Liver (tissue), 9 donors: ENCODE measurements around the gene CBFB. TPM values are rescaled to one million over a fixed set of nuclear protein-coding genes. Genes with fewer than 3 reads are reported as not detected.

Experiments
- DNase-seq: peaks from one replicate; pipeline ENCODE4 v3.0.0-alpha.2; 2017; ENCODE audit warnings: low spot score
- H3K27ac ChIP-seq, 2 donors: one replicate each; pipeline ENCODE4 v1.7.0; 2013; ENCODE audit warnings: inconsistent platforms in 2 of 2, low read length in 2 of 2, control low read depth in 1 of 2, low read depth in 1 of 2, mild to moderate bottlenecking in 1 of 2
- H3K27me3 ChIP-seq, 4 donors: one replicate each; pipeline versions ENCODE4 v1.6.1 to v1.7.0; 2013; ENCODE audit warnings: low read length in 3 of 4, inconsistent platforms in 1 of 4, mild to moderate bottlenecking in 1 of 4, moderate library complexity in 1 of 4; ENCODE audit not compliant: control insufficient read depth in 4 of 4, insufficient read depth in 4 of 4
- H3K36me3 ChIP-seq, 4 donors: one replicate each; pipeline versions ENCODE4 v1.6.1 to v1.7.0; 2013; ENCODE audit warnings: low read length in 3 of 4, mild to moderate bottlenecking in 3 of 4, low read depth in 1 of 4, moderate library complexity in 1 of 4; ENCODE audit not compliant: control insufficient read depth in 4 of 4, insufficient read depth in 3 of 4
- H3K4me1 ChIP-seq, 4 donors: one replicate each; pipeline versions ENCODE4 v1.6.1 to v1.7.0; 2013; ENCODE audit warnings: low read length in 3 of 4, mild to moderate bottlenecking in 3 of 4, moderate library complexity in 1 of 4; ENCODE audit not compliant: control insufficient read depth in 4 of 4, insufficient read depth in 4 of 4
- H3K4me3 ChIP-seq, 3 donors: one replicate each; pipeline versions ENCODE4 v1.6.1 to v1.7.0; 2013; ENCODE audit warnings: low read length in 3 of 3, control low read depth in 1 of 3, low read depth in 1 of 3, mild to moderate bottlenecking in 1 of 3
- H3K9ac ChIP-seq, 2 donors: one replicate each; pipeline ENCODE4 v1.7.0; 2013; ENCODE audit warnings: low read length in 2 of 2, mild to moderate bottlenecking in 2 of 2, moderate library complexity in 2 of 2, control low read depth in 1 of 2, low read depth in 1 of 2
- H3K9me3 ChIP-seq, 4 donors: one replicate each; pipeline versions ENCODE4 v1.6.1 to v1.7.0; 2013; ENCODE audit warnings: low read length in 3 of 4; ENCODE audit not compliant: control insufficient read depth in 4 of 4
- EGR1 ChIP-seq, 2 donors: IDR thresholded peaks; 2 replicates each; pipeline ENCODE4 v1.6.1; 2016 to 2018; ENCODE audit warnings: antibody characterized with exemption in 2 of 2, low read depth in 2 of 2
- FOXA1 ChIP-seq: IDR thresholded peaks from 2 replicates; pipeline ENCODE4 v1.6.1; 2016; ENCODE audit warnings: antibody characterized with exemption
- FOXA2 ChIP-seq: IDR thresholded peaks from 2 replicates; pipeline ENCODE4 v1.6.1; 2016; ENCODE audit warnings: antibody characterized with exemption
- GABPA ChIP-seq, 2 donors: IDR thresholded peaks in 1 of 2; conservative IDR thresholded peaks in 1 of 2; 2 replicates each; pipeline ENCODE4 v1.6.1; 2016; ENCODE audit warnings: antibody characterized with exemption in 2 of 2, mild to moderate bottlenecking in 1 of 2, moderate library complexity in 1 of 2
- HNF4A ChIP-seq, 2 donors: conservative IDR thresholded peaks; 2 replicates each; pipeline ENCODE4 v1.6.1; 2016; ENCODE audit warnings: antibody characterized with exemption in 2 of 2, mild to moderate bottlenecking in 2 of 2
- HNF4G ChIP-seq: IDR thresholded peaks from 2 replicates; pipeline ENCODE4 v1.6.1; 2016; ENCODE audit warnings: antibody characterized with exemption
- JUND ChIP-seq, 2 donors: IDR thresholded peaks; 2 replicates each; pipeline ENCODE4 v1.6.1; 2016; ENCODE audit warnings: antibody characterized with exemption in 2 of 2
- NR2F2 ChIP-seq: IDR thresholded peaks from 2 replicates; pipeline ENCODE4 v1.6.1; 2016; ENCODE audit warnings: antibody characterized with exemption
- RAD21 ChIP-seq, 2 donors: IDR thresholded peaks; 2 replicates each; pipeline ENCODE4 v1.6.1; 2016; ENCODE audit warnings: antibody characterized with exemption in 2 of 2, mild to moderate bottlenecking in 2 of 2
- RXRA ChIP-seq, 2 donors: IDR thresholded peaks; 2 replicates each; pipeline ENCODE4 v1.6.1; 2017 to 2018; ENCODE audit warnings: antibody characterized with exemption in 2 of 2, mild to moderate bottlenecking in 1 of 2
- SP1 ChIP-seq: IDR thresholded peaks from 2 replicates; pipeline ENCODE4 v1.6.1; 2018; ENCODE audit warnings: antibody characterized with exemption, mild to moderate bottlenecking
- TAF1 ChIP-seq: conservative IDR thresholded peaks from 2 replicates; pipeline ENCODE4 v1.6.1; 2016; ENCODE audit warnings: antibody characterized with exemption, mild to moderate bottlenecking
- YY1 ChIP-seq: IDR thresholded peaks from 2 replicates; pipeline ENCODE4 v1.6.1; 2016; ENCODE audit warnings: antibody characterized with exemption, mild to moderate bottlenecking
- WGBS: extraction: QIAGEN DNeasy Blood & Tissue Kit; methylation state at CpG from one replicate; pipeline ENCODE4 v1.1.7; 2013; 5-methylcytosine and 5-hydroxymethylcytosine counted together
- polyA plus RNA-seq, 2 donors: library from polyadenylated mRNA; stranded (reverse) in 1 of 2; unstranded in 1 of 2; fragments of 200-250 nt in 1 of 2; fragments of >200 nt in 1 of 2; fragmentation: Nextera tagmentation in 1 of 2; extraction: Ambion mirVana in 1 of 2; gene quantifications; one replicate each; pipeline versions ENCODE4 v1.2.1 to v1.2.3, GENCODE V29; 2013 to 2015
- total RNA-seq, 2 donors: library from RNA; depleted of rRNA; stranded (reverse); fragments of >200 nt; gene quantifications; one replicate each; pipeline ENCODE4 v1.2.3, GENCODE V29; 2014
- TF ChIP-seq, protein P1 (sequence below): IDR thresholded peaks from 2 replicates; pipeline ENCODE4 v1.6.1; 2016; ENCODE audit warnings: antibody characterized with exemption, mild to moderate bottlenecking
- TF ChIP-seq, protein P2 (sequence below): IDR thresholded peaks from 2 replicates; pipeline ENCODE4 v1.6.1; 2016; ENCODE audit warnings: antibody characterized with exemption
- TF ChIP-seq, protein P3 (sequence below): IDR thresholded peaks from 2 replicates; pipeline ENCODE4 v1.6.1; 2016; ENCODE audit warnings: antibody characterized with exemption
- TF ChIP-seq, protein P4 (sequence below): fragments of 150-350 bp; IDR thresholded peaks from 2 replicates; pipeline ENCODE4 v1.5.1; 2017; ENCODE audit warnings: improper control_type of control experiment, low read depth, low read length; ENCODE audit not compliant: missing input control
- TF ChIP-seq, protein P5 (sequence below): IDR thresholded peaks from 2 replicates; pipeline ENCODE4 v1.6.1; 2016; ENCODE audit warnings: antibody characterized with exemption
- donor health status: healthy.
- donor health status: healthy.
- donor health status: healthy.
- donor health status: healthy.
- donor health status: healthy.

CBFB gene
- total and polyA plus RNA-seq, 4 donors = 6.8 to 19.3 (median 11.2) TPM

DNA sequence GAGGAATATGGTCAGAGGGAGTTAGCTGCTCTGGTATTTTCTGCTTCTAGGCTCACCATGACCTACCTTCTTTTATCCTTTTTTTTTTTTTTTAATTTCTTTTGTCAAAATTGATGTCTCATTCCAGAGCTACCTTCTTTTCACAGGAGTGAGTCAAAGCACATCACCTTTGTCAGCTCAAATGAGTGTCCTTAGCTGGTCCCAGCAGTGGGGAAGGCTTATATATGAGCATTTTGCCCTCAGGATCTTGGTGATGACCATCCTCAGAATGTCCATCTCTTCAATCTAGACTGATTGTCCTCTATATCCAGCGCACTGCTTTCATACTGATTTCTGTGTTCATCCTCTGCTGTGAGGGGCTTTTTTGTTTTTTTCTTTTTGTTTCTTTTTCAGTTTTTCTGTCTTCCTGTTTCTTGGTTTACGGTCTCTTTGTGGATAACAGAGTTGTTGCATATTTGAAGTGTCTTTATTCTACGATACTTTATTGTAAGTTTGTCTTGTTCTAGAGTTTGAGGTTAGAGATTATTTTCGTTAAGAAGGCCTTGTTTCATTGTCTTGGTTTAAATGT, 24.9 kb downstream of the CBFB start:
- no peak overlapping the region for H3K4me3 ChIP-seq
- DNase-seq = no peak
- no peaks in the 10 kb centered on the region for H3K36me3 ChIP-seq
- H3K9ac ChIP-seq = no peak overlapping the region
- no peaks in the 10 kb centered on the region for H3K9me3 ChIP-seq
- no peak for TF ChIP-seq YY1
- no peak for TF ChIP-seq GABPA (IDR thresholded peaks at IDR 0.05 in 1 of 2, conservative IDR thresholded peaks at IDR 0.05 in 1 of 2)
- TF ChIP-seq, protein P1, sequence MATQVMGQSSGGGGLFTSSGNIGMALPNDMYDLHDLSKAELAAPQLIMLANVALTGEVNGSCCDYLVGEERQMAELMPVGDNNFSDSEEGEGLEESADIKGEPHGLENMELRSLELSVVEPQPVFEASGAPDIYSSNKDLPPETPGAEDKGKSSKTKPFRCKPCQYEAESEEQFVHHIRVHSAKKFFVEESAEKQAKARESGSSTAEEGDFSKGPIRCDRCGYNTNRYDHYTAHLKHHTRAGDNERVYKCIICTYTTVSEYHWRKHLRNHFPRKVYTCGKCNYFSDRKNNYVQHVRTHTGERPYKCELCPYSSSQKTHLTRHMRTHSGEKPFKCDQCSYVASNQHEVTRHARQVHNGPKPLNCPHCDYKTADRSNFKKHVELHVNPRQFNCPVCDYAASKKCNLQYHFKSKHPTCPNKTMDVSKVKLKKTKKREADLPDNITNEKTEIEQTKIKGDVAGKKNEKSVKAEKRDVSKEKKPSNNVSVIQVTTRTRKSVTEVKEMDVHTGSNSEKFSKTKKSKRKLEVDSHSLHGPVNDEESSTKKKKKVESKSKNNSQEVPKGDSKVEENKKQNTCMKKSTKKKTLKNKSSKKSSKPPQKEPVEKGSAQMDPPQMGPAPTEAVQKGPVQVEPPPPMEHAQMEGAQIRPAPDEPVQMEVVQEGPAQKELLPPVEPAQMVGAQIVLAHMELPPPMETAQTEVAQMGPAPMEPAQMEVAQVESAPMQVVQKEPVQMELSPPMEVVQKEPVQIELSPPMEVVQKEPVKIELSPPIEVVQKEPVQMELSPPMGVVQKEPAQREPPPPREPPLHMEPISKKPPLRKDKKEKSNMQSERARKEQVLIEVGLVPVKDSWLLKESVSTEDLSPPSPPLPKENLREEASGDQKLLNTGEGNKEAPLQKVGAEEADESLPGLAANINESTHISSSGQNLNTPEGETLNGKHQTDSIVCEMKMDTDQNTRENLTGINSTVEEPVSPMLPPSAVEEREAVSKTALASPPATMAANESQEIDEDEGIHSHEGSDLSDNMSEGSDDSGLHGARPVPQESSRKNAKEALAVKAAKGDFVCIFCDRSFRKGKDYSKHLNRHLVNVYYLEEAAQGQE = no peak
- no peak for TF ChIP-seq RAD21 (IDR thresholded peaks at IDR 0.05)
- TF ChIP-seq JUND (IDR thresholded peaks at IDR 0.05) = no peak
- no peak for TF ChIP-seq FOXA1
- TF ChIP-seq SP1 = no peak
- TF ChIP-seq TAF1 = no peak
- no peak for TF ChIP-seq FOXA2
- TF ChIP-seq NR2F2 = no peak
- TF ChIP-seq HNF4A (conservative IDR thresholded peaks at IDR 0.05) = no peak
- TF ChIP-seq, protein P2, sequence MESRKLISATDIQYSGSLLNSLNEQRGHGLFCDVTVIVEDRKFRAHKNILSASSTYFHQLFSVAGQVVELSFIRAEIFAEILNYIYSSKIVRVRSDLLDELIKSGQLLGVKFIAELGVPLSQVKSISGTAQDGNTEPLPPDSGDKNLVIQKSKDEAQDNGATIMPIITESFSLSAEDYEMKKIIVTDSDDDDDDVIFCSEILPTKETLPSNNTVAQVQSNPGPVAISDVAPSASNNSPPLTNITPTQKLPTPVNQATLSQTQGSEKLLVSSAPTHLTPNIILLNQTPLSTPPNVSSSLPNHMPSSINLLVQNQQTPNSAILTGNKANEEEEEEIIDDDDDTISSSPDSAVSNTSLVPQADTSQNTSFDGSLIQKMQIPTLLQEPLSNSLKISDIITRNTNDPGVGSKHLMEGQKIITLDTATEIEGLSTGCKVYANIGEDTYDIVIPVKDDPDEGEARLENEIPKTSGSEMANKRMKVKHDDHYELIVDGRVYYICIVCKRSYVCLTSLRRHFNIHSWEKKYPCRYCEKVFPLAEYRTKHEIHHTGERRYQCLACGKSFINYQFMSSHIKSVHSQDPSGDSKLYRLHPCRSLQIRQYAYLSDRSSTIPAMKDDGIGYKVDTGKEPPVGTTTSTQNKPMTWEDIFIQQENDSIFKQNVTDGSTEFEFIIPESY = no peak
- TF ChIP-seq, protein P3, sequence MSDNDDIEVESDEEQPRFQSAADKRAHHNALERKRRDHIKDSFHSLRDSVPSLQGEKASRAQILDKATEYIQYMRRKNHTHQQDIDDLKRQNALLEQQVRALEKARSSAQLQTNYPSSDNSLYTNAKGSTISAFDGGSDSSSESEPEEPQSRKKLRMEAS = no peak
- TF ChIP-seq, protein P4, sequence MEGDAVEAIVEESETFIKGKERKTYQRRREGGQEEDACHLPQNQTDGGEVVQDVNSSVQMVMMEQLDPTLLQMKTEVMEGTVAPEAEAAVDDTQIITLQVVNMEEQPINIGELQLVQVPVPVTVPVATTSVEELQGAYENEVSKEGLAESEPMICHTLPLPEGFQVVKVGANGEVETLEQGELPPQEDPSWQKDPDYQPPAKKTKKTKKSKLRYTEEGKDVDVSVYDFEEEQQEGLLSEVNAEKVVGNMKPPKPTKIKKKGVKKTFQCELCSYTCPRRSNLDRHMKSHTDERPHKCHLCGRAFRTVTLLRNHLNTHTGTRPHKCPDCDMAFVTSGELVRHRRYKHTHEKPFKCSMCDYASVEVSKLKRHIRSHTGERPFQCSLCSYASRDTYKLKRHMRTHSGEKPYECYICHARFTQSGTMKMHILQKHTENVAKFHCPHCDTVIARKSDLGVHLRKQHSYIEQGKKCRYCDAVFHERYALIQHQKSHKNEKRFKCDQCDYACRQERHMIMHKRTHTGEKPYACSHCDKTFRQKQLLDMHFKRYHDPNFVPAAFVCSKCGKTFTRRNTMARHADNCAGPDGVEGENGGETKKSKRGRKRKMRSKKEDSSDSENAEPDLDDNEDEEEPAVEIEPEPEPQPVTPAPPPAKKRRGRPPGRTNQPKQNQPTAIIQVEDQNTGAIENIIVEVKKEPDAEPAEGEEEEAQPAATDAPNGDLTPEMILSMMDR = no peak
- TF ChIP-seq HNF4G = no peak
- TF ChIP-seq, protein P5, sequence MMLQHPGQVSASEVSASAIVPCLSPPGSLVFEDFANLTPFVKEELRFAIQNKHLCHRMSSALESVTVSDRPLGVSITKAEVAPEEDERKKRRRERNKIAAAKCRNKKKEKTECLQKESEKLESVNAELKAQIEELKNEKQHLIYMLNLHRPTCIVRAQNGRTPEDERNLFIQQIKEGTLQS = no peak
- no peak for TF ChIP-seq RXRA (IDR thresholded peaks at IDR 0.05)
- TF ChIP-seq EGR1 (IDR thresholded peaks at IDR 0.05; ENCODE audit: low read depth in 2 of 2) = no peak
- WGBS = 84% methylated on average over 4 of the region's 4 CpGs
- no peaks in the 10 kb centered on the region for H3K27me3 ChIP-seq
- no peaks in the 10 kb centered on the region for H3K4me1 ChIP-seq
- no peak overlapping the region for H3K27ac ChIP-seq
